HEK293 (cell line): ENCODE data around the gene AKT2.

ENCODE experiments used
- CTCF ChIA-PET: fragments of 350-600 bp; formaldehyde crosslinking; extraction: SDS; loops from one replicate; lab custom pipeline; 2021; ENCODE audit warnings: antibody characterized with exemption; lab: Yijun Ruan, JAX
- POLR2A ChIA-PET: fragments of 300-600 bp; formaldehyde crosslinking; extraction: SDS; loops from one replicate; lab custom pipeline; 2020; ENCODE audit warnings: antibody characterized with exemption, inconsistent platforms; lab: Yijun Ruan, JAX
- H3K27ac ChIP-seq: fragments of 200-500 bp; sonication (Bioruptor generic); 2 replicates; pipeline ENCODE4 v1.5.1; 2014; ENCODE audit warnings: low read depth, low read length, control low read depth, inconsistent platforms; ENCODE audit errors: extremely low read depth
- H3K36me3 ChIP-seq, 2 experiments: fragments of 200-500 bp in 1 of 2; sonication (Bioruptor generic) in 1 of 2; 1 replicate in 1 of 2; 2 replicates in 1 of 2; pipeline ENCODE4 v1.5.1; 2014 to 2017; ENCODE audit warnings: inconsistent platforms in 2 of 2, low read length in 2 of 2; ENCODE audit not compliant: control insufficient read depth in 2 of 2, insufficient read depth in 1 of 2
- H3K4me1 ChIP-seq: fragments of 200-500 bp; sonication (Bioruptor generic); 2 replicates; pipeline ENCODE4 v1.5.1; 2014; ENCODE audit warnings: mild to moderate bottlenecking, low read length, inconsistent platforms; ENCODE audit not compliant: control insufficient read depth, insufficient read depth
- H3K4me3 ChIP-seq: 2 replicates; pipeline ENCODE4 v1.5.1; 2011; ENCODE audit warnings: low read depth, mild to moderate bottlenecking, control low read depth, low read length, moderate library complexity
- H3K9me3 ChIP-seq: fragments of 200-500 bp; sonication (Bioruptor generic); 2 replicates; pipeline ENCODE4 v1.5.1; 2014; ENCODE audit warnings: low read depth, low read length, inconsistent platforms; ENCODE audit not compliant: control insufficient read depth, insufficient read depth
- GLIS2 ChIP-seq: fragments of 450-650 bp; formaldehyde crosslinking; IDR thresholded peaks from 2 replicates; pipeline ENCODE4 v1.5.1; 2016; ENCODE audit warnings: missing biosample characterization, missing genetic modification characterization
- HOXA7 ChIP-seq: sonication (generic); formaldehyde crosslinking; IDR thresholded peaks from 2 replicates; pipeline ENCODE4 v1.8.1; 2022; ENCODE audit warnings: missing genetic modification reagents, borderline replicate concordance
- PRDM1 ChIP-seq: fragments of 450-650 bp; formaldehyde crosslinking; IDR thresholded peaks from 2 replicates; pipeline ENCODE4; 2016; ENCODE audit warnings: missing biosample characterization, missing genetic modification characterization
- ZBTB20 ChIP-seq: fragments of 450-650 bp; formaldehyde crosslinking; IDR thresholded peaks from 2 replicates; pipeline ENCODE4 v1.5.1; 2016; ENCODE audit warnings: missing biosample characterization, missing genetic modification characterization
- ZFP3 ChIP-seq: fragments of 450-650 bp; formaldehyde crosslinking; IDR thresholded peaks from 2 replicates; pipeline ENCODE4 v1.5.1; 2016; ENCODE audit warnings: low read depth, missing biosample characterization, missing genetic modification characterization
- ZNF202 ChIP-seq: fragments of 450-650 bp; formaldehyde crosslinking; IDR thresholded peaks from 2 replicates; pipeline ENCODE4 v1.5.1; 2016; ENCODE audit warnings: missing biosample characterization, missing genetic modification characterization, borderline replicate concordance
- ZNF423 ChIP-seq: fragments of 450-650 bp; formaldehyde crosslinking; IDR thresholded peaks from 2 replicates; pipeline ENCODE4 v1.5.1; 2016; ENCODE audit warnings: missing biosample characterization, missing genetic modification characterization
- ZNF501 ChIP-seq: fragments of 450-650 bp; formaldehyde crosslinking; IDR thresholded peaks from 2 replicates; pipeline ENCODE4 v1.5.1; 2016; ENCODE audit warnings: missing biosample characterization, missing genetic modification characterization
- ZNF558 ChIP-seq: fragments of 450-650 bp; formaldehyde crosslinking; IDR thresholded peaks from 2 replicates; pipeline ENCODE4 v1.5.1; 2016; ENCODE audit warnings: missing biosample characterization, missing genetic modification characterization
- ZNF621 ChIP-seq: fragments of 450-650 bp; formaldehyde crosslinking; IDR thresholded peaks from 2 replicates; pipeline ENCODE4 v1.5.1; 2017; ENCODE audit warnings: missing biosample characterization, missing genetic modification characterization
- ZNF664 ChIP-seq: fragments of 450-650 bp; formaldehyde crosslinking; IDR thresholded peaks from 2 replicates; pipeline ENCODE4 v1.5.1; 2016; ENCODE audit warnings: missing biosample characterization, missing genetic modification characterization
- ZNF677 ChIP-seq: fragments of 450-650 bp; IDR thresholded peaks from 2 replicates; pipeline ENCODE4 v1.5.0; 2018; ENCODE audit warnings: missing biosample characterization, mild to moderate bottlenecking, missing genetic modification characterization, moderate library complexity
- ZNF707 ChIP-seq: fragments of 450-650 bp; formaldehyde crosslinking; IDR thresholded peaks from 2 replicates; pipeline ENCODE4 v1.5.1; 2016; ENCODE audit warnings: missing biosample characterization, missing genetic modification characterization
- ZNF747 ChIP-seq: fragments of 450-650 bp; formaldehyde crosslinking; IDR thresholded peaks from 2 replicates; pipeline ENCODE4 v1.5.1; 2016; ENCODE audit warnings: missing biosample characterization, missing genetic modification characterization
- TF ChIP-seq, protein P1 (sequence below): fragments of 450-650 bp; formaldehyde crosslinking; IDR thresholded peaks from 2 replicates; pipeline ENCODE4 v1.5.1; 2016; ENCODE audit warnings: missing biosample characterization, missing genetic modification characterization
- TF ChIP-seq, protein P2 (sequence below): fragments of 450-650 bp; formaldehyde crosslinking; IDR thresholded peaks from 2 replicates; pipeline ENCODE4 v1.5.1; 2016; ENCODE audit warnings: missing biosample characterization, missing genetic modification characterization
- TF ChIP-seq, protein P3 (sequence below): fragments of 450-650 bp; formaldehyde crosslinking; IDR thresholded peaks from 2 replicates; pipeline ENCODE4 v1.5.1; 2016; ENCODE audit warnings: missing biosample characterization, missing genetic modification characterization
- TF ChIP-seq, protein P4 (sequence below): fragments of 450-650 bp; formaldehyde crosslinking; IDR thresholded peaks from 2 replicates; pipeline ENCODE4 v1.5.1; 2016; ENCODE audit warnings: missing biosample characterization, missing genetic modification characterization
- TF ChIP-seq, protein P5 (sequence below): fragments of 450-650 bp; formaldehyde crosslinking; IDR thresholded peaks from 2 replicates; pipeline ENCODE4 v1.5.1; 2016; ENCODE audit warnings: missing biosample characterization, missing genetic modification characterization

AKT2 gene

DNA sequence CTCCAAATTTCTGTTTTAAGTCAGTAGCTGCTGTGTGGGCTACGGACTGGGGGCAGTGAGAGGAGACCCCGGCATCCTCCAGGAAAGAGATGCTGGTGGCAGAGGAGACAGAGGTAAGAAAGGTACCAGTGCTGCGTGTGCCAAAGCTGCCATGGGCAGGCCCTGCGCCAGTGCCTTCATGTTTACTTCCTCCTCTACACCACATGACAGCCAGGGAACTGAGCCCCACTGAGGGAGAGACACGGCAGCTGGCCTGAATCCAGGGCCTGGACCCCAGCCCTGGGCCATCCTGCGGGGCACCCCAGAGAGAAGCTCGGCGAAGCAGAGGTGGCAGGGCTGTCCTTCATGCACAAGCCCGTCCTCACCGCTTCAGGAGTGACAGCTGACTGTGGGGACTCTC lies 35.9 kb downstream of the AKT2 start:
- peaks cover 9% of the 10 kb centered on the region; the same call in 1 of the 2 replicates for H3K4me1 ChIP-seq
- TF ChIP-seq ZNF202 (tag by site-specific recombination) = no peak
- TF ChIP-seq, protein P1, sequence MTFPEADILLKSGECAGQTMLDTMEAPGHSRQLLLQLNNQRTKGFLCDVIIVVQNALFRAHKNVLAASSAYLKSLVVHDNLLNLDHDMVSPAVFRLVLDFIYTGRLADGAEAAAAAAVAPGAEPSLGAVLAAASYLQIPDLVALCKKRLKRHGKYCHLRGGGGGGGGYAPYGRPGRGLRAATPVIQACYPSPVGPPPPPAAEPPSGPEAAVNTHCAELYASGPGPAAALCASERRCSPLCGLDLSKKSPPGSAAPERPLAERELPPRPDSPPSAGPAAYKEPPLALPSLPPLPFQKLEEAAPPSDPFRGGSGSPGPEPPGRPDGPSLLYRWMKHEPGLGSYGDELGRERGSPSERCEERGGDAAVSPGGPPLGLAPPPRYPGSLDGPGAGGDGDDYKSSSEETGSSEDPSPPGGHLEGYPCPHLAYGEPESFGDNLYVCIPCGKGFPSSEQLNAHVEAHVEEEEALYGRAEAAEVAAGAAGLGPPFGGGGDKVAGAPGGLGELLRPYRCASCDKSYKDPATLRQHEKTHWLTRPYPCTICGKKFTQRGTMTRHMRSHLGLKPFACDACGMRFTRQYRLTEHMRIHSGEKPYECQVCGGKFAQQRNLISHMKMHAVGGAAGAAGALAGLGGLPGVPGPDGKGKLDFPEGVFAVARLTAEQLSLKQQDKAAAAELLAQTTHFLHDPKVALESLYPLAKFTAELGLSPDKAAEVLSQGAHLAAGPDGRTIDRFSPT = 0 out of 2 replicates have a peak, but pooled peaks have one; percentile 13
- H3K27ac ChIP-seq = 0 out of 2 replicates have a peak overlapping the region, but pooled peaks have one; percentile 24
- ChIA-PET CTCF (interaction anchor here (0.8 kb wide), 1 partner anchor 32 kb away, joined by 3 read pairs; no protein-coding TSS in a partner anchor), POLR2A (no interaction called here)
- H3K4me3 ChIP-seq = no peak overlapping the region
- no peaks in the 10 kb centered on the region for H3K9me3 ChIP-seq
- peaks cover 65 to 79% of the 10 kb centered on the region in 2 experiments for H3K36me3 ChIP-seq

DNA sequence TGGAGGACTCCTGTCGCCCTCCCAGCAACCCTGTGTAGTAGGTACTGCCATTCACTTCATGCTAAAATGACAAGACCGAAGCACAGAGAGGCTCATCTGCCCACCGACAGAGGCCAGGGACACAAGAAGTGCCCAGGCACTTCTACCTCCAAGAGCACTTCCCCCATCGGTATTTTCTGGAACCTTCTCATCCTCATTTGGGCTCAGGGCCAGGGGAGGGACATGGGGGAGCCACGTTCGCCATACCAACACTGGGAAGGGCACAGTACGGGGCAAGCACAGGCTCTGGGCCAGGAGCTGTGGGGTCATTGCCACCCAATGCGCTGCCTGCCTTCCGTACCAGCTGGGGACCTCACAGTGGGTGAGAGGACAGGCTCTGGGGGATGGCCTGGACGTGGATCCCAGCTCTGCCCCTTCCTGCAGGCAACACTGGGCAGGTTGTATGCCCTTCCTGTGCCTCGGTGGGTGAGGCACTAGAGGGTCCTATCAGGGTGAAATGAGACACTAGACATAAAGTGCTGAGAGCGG lies 37.3 kb downstream of the AKT2 start:
- Histone ChIP-seq H3K36me3 (peaks cover 65 to 68% of the 10 kb centered on the region in 2 experiments), H3K9me3 (no peaks in the 10 kb centered on the region), H3K4me1 (peaks cover 5% of the 10 kb centered on the region; the same call in 1 of the 2 replicates), H3K27ac (0 out of 2 replicates have a peak overlapping the region, but pooled peaks have one; percentile 19), H3K4me3 (no peak overlapping the region)
- CTCF ChIA-PET = interaction anchor here (1.0 to 1.4 kb wide), 2 partner anchors 28 to 31 kb away, joined by 4 to 5 read pairs; no protein-coding TSS in a partner anchor
- TF ChIP-seq GLIS2 (tag by site-specific recombination) (0 out of 2 replicates have a peak, but pooled peaks have one; percentile 18), ZNF501 (no peak)
- TF ChIP-seq, protein P1 = peak; percentile 58; the same call in 1 of the 2 replicates
- POLR2A ChIA-PET = no interaction called here

DNA sequence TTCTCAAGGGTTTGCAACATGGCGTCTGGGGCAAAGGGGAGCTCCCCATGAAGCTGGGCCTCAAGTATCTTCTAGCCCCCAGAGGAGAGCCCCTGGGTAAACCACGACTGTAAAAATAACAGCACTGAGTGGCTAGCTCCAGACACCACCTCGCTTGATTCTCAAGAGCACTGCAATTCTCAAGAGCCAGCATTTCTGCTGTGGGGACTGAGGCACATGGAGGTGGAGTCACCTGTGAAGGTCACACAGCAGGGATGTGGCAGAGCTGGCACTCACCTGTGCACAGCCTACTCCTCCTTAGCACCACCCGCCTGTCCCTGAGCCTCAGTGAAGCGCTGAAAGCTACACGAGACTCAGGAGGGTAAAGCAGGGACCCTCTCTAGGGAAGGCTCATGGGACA lies 38.0 kb downstream of the AKT2 start:
- POLR2A ChIA-PET = no interaction called here
- CTCF ChIA-PET = interaction anchor here (1.0 to 1.4 kb wide), 2 partner anchors 28 to 31 kb away, joined by 4 to 5 read pairs; no protein-coding TSS in a partner anchor
- H3K4me3 ChIP-seq = no peak overlapping the region
- H3K36me3 ChIP-seq = peaks cover 63 to 67% of the 10 kb centered on the region in 2 experiments
- H3K9me3 ChIP-seq = no peaks in the 10 kb centered on the region
- H3K4me1 ChIP-seq = peaks cover 5% of the 10 kb centered on the region; the same call in 1 of the 2 replicates
- H3K27ac ChIP-seq = 0 out of 2 replicates have a peak overlapping the region, but pooled peaks have one; percentile 19
- TF ChIP-seq ZNF677 = no peak
- TF ChIP-seq, protein P2, sequence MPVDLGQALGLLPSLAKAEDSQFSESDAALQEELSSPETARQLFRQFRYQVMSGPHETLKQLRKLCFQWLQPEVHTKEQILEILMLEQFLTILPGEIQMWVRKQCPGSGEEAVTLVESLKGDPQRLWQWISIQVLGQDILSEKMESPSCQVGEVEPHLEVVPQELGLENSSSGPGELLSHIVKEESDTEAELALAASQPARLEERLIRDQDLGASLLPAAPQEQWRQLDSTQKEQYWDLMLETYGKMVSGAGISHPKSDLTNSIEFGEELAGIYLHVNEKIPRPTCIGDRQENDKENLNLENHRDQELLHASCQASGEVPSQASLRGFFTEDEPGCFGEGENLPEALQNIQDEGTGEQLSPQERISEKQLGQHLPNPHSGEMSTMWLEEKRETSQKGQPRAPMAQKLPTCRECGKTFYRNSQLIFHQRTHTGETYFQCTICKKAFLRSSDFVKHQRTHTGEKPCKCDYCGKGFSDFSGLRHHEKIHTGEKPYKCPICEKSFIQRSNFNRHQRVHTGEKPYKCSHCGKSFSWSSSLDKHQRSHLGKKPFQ (tag by site-specific recombination) = no peak
- TF ChIP-seq, protein P3, sequence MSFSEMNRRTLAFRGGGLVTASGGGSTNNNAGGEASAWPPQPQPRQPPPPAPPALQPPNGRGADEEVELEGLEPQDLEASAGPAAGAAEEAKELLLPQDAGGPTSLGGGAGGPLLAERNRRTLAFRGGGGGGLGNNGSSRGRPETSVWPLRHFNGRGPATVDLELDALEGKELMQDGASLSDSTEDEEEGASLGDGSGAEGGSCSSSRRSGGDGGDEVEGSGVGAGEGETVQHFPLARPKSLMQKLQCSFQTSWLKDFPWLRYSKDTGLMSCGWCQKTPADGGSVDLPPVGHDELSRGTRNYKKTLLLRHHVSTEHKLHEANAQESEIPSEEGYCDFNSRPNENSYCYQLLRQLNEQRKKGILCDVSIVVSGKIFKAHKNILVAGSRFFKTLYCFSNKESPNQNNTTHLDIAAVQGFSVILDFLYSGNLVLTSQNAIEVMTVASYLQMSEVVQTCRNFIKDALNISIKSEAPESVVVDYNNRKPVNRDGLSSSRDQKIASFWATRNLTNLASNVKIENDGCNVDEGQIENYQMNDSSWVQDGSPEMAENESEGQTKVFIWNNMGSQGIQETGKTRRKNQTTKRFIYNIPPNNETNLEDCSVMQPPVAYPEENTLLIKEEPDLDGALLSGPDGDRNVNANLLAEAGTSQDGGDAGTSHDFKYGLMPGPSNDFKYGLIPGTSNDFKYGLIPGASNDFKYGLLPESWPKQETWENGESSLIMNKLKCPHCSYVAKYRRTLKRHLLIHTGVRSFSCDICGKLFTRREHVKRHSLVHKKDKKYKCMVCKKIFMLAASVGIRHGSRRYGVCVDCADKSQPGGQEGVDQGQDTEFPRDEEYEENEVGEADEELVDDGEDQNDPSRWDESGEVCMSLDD (tag by site-specific recombination) = no peak
- no peak for TF ChIP-seq ZBTB20 (tag by site-specific recombination)
- TF ChIP-seq HOXA7 = no peak
- TF ChIP-seq, protein P4, sequence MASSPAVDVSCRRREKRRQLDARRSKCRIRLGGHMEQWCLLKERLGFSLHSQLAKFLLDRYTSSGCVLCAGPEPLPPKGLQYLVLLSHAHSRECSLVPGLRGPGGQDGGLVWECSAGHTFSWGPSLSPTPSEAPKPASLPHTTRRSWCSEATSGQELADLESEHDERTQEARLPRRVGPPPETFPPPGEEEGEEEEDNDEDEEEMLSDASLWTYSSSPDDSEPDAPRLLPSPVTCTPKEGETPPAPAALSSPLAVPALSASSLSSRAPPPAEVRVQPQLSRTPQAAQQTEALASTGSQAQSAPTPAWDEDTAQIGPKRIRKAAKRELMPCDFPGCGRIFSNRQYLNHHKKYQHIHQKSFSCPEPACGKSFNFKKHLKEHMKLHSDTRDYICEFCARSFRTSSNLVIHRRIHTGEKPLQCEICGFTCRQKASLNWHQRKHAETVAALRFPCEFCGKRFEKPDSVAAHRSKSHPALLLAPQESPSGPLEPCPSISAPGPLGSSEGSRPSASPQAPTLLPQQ (tag by site-specific recombination) = no peak
- TF ChIP-seq ZNF621 (tag by site-specific recombination) = no peak
- TF ChIP-seq ZNF423 (tag by site-specific recombination) = no peak
- TF ChIP-seq ZNF747 (tag by site-specific recombination) = no peak
- no peak for TF ChIP-seq PRDM1 (tag by site-specific recombination)
- TF ChIP-seq ZNF558 (tag by site-specific recombination) = no peak
- TF ChIP-seq ZFP3 (tag by site-specific recombination) = no peak
- TF ChIP-seq, protein P5, sequence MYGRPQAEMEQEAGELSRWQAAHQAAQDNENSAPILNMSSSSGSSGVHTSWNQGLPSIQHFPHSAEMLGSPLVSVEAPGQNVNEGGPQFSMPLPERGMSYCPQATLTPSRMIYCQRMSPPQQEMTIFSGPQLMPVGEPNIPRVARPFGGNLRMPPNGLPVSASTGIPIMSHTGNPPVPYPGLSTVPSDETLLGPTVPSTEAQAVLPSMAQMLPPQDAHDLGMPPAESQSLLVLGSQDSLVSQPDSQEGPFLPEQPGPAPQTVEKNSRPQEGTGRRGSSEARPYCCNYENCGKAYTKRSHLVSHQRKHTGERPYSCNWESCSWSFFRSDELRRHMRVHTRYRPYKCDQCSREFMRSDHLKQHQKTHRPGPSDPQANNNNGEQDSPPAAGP (tag by site-specific recombination) = no peak
- TF ChIP-seq ZNF664 (tag by site-specific recombination) = no peak
- TF ChIP-seq ZNF707 (tag by site-specific recombination) = no peak
- TF ChIP-seq GLIS2 (tag by site-specific recombination) = no peak
